K562 (cell line): ENCODE data around the gene RFX3. TPM values are rescaled to one million over a fixed set of nuclear protein-coding genes. Genes with fewer than 3 reads are reported as not detected.

ENCODE experiments used
- ATAC-seq: fragments of 200-7000 bp; cut with Tn5 transposase; 3 replicates; pipeline ENCODE4 v1.9.1; 2020; ENCODE audit warnings: moderate library complexity
- BruUV-seq: library from RNA; stranded (reverse); fragments of 400-500 nt; replicated peaks from 2 replicates; lab custom pipeline; 2021; lab: Mats Ljungman, UMichigan
- CTCF ChIA-PET: fragments of 300-600 bp; formaldehyde crosslinking; extraction: SDS; loops from one replicate; lab custom pipeline; 2021; ENCODE audit warnings: low intra/inter-chr PET ratio; lab: Yijun Ruan, JAX
- POLR2A ChIA-PET: fragments of 300-600, 350-650 bp; sonication (Branson Sonifier 250); formaldehyde crosslinking; extraction: SDS; loops from one replicate; lab custom pipeline; 2021; ENCODE audit warnings: antibody characterized with exemption, inconsistent platforms; lab: Yijun Ruan, JAX
- DNase-seq, 4 experiments: peaks; one replicate each; pipeline versions ENCODE4 v3.0.0 to v3.0.0-alpha.2; 2011 to 2018; ENCODE audit warnings: low spot score in 3 of 4, mixed read lengths in 3 of 4; ENCODE audit errors: extremely low read depth in 1 of 4
- FAIRE-seq: peaks from 2 replicates; lab custom pipeline; 2011; peaks lifted over from hg19 to GRCh38; lab: Jason Lieb, UNC
- H2AFZ ChIP-seq: 2 replicates; pipeline ENCODE4 v1.6.0; 2011; ENCODE audit warnings: low read depth, low read length, control low read depth, inconsistent platforms
- H3K27ac ChIP-seq: fragments of 200-600 bp; 3 replicates; pipeline ENCODE4 v1.8.0; 2011; ENCODE audit warnings: low read depth, mild to moderate bottlenecking, control low read depth, inconsistent platforms, low read length, moderate library complexity, mixed read lengths; ENCODE audit errors: extremely low read depth
- H3K27me3 ChIP-seq, 2 experiments: fragments of 300-600 bp in 1 of 2; 2 replicates in 1 of 2; 3 replicates in 1 of 2; pipeline versions ENCODE4 v1.6.0 to v1.8.0; 2011; ENCODE audit warnings: inconsistent platforms in 2 of 2, low read length in 2 of 2, mild to moderate bottlenecking in 1 of 2, mixed read lengths in 1 of 2, moderate library complexity in 1 of 2; ENCODE audit not compliant: control insufficient read depth in 2 of 2, insufficient read depth in 2 of 2
- H3K36me3 ChIP-seq: fragments of 300-600 bp; 3 replicates; pipeline ENCODE4 v1.8.0; 2011; ENCODE audit warnings: mild to moderate bottlenecking, low read length, inconsistent platforms; ENCODE audit not compliant: control insufficient read depth, insufficient read depth
- H3K4me1 ChIP-seq, 2 experiments: fragments of 200-600 bp in 1 of 2; replicated peaks in 1 of 2; 2 replicates in 1 of 2; 3 replicates in 1 of 2; pipeline versions ENCODE4 v1.5.1 to v1.8.0; 2011; ENCODE audit warnings: inconsistent platforms in 2 of 2, low read length in 2 of 2, mild to moderate bottlenecking in 1 of 2, mixed read lengths in 1 of 2, moderate library complexity in 1 of 2; ENCODE audit not compliant: control insufficient read depth in 2 of 2, insufficient read depth in 2 of 2
- H3K4me2 ChIP-seq: 2 replicates; pipeline ENCODE4 v1.6.1; 2011; ENCODE audit warnings: low read length, control low read depth, inconsistent platforms, mixed read lengths; ENCODE audit not compliant: insufficient read depth
- H3K4me3 ChIP-seq: fragments of 200-600 bp; sonication (generic), shearing (Covaris generic); 2 replicates; pipeline ENCODE4 v1.5.1; 2016; ENCODE audit warnings: control low read depth, inconsistent platforms
- H3K79me2 ChIP-seq: fragments of 200-600 bp; 3 replicates; pipeline ENCODE4 v1.8.0; 2011; ENCODE audit warnings: low read length, inconsistent platforms; ENCODE audit not compliant: control insufficient read depth, insufficient read depth
- H3K9ac ChIP-seq, 2 experiments: 2 replicates each; pipeline versions ENCODE4 v1.6.0 to v1.6.1; 2011; ENCODE audit warnings: low read depth in 2 of 2, low read length in 2 of 2, control low read depth in 1 of 2, inconsistent platforms in 1 of 2, mild to moderate bottlenecking in 1 of 2, mixed read lengths in 1 of 2; ENCODE audit not compliant: insufficient read depth in 1 of 2
- H3K9me1 ChIP-seq: one replicate; pipeline ENCODE4 v1.6.0; 2011; ENCODE audit warnings: inconsistent platforms, mild to moderate bottlenecking, low read length, moderate library complexity; ENCODE audit not compliant: control insufficient read depth, insufficient read depth
- H3K9me3 ChIP-seq: replicated peaks from 2 replicates; pipeline ENCODE4 v1.5.1; 2011; ENCODE audit warnings: low read depth, low read length, inconsistent platforms; ENCODE audit not compliant: control insufficient read depth, insufficient read depth
- H4K20me1 ChIP-seq: replicated peaks from 2 replicates; pipeline ENCODE4 v1.6.1; 2011; ENCODE audit warnings: low read length, inconsistent platforms, mixed read lengths; ENCODE audit not compliant: control insufficient read depth, insufficient read depth
- BHLHE40 ChIP-seq: IDR thresholded peaks from 2 replicates; pipeline ENCODE4 v1.6.1; 2011; ENCODE audit warnings: low read length, improper control_type of control experiment
- CBX1 ChIP-seq: sonication (generic); IDR thresholded peaks from 2 replicates; pipeline ENCODE4 v1.6.1; 2016; ENCODE audit warnings: antibody characterized with exemption, low read depth, mild to moderate bottlenecking
- CBX2 ChIP-seq: fragments of 200-600 bp; sonication (generic); IDR thresholded peaks from one replicate; pipeline ENCODE4 v1.6.1; 2012; ENCODE audit warnings: mild to moderate bottlenecking, low read length, inconsistent platforms; ENCODE audit not compliant: insufficient read depth, poor library complexity, severe bottlenecking
- CEBPB ChIP-seq: fragments of 450-650 bp; IDR thresholded peaks from 2 replicates; pipeline ENCODE4 v1.6.1; 2016; ENCODE audit warnings: missing genetic modification characterization, missing compliant biosample characterization
- E2F4 ChIP-seq: sonication (generic); formaldehyde crosslinking; IDR thresholded peaks from 2 replicates; pipeline ENCODE4 v1.8.0; 2022; ENCODE audit warnings: mild to moderate bottlenecking, low read depth, missing genetic modification reagents
- ETV6 ChIP-seq, 3 experiments: fragments of 150-350 bp in 1 of 3; sonication (generic) in 1 of 3; formaldehyde crosslinking in 1 of 3; IDR thresholded peaks; 2 replicates each; pipeline versions ENCODE4 v1.6.1 to v1.8.0; 2014 to 2022; ENCODE audit warnings: borderline replicate concordance in 2 of 3, low read depth in 2 of 3, antibody characterized with exemption in 1 of 3, low read length in 1 of 3, mild to moderate bottlenecking in 1 of 3, missing genetic modification reagents in 1 of 3
- GTF2A2 ChIP-seq: IDR thresholded peaks from 2 replicates; pipeline ENCODE4 v1.6.1; 2016; ENCODE audit warnings: mild to moderate bottlenecking, missing genetic modification characterization, missing compliant biosample characterization
- IRF9 ChIP-seq: fragments of 450-650 bp; IDR thresholded peaks from 2 replicates; pipeline ENCODE4 v1.6.1; 2016; ENCODE audit warnings: missing biosample characterization, missing genetic modification characterization
- MAFK ChIP-seq: IDR thresholded peaks from 2 replicates; pipeline ENCODE4 v1.6.1; 2011; ENCODE audit warnings: low read length, improper control_type of control experiment
- NFRKB ChIP-seq: fragments of 450-650 bp; IDR thresholded peaks from 2 replicates; pipeline ENCODE4 v1.6.1; 2016; ENCODE audit warnings: low read depth
- NR4A1 ChIP-seq, 2 experiments: fragments of 250-450 bp in 1 of 2; fragments of 450-650 bp in 1 of 2; sonication (Bioruptor Pico) in 1 of 2; IDR thresholded peaks; 2 replicates each; pipeline versions ENCODE4 v1.4.0 to v1.6.1; 2016 to 2020; ENCODE audit warnings: mild to moderate bottlenecking in 2 of 2, missing compliant biosample characterization in 1 of 2, missing genetic modification characterization in 1 of 2, moderate library complexity in 1 of 2
- POLR2H ChIP-seq: IDR thresholded peaks from 2 replicates; pipeline ENCODE4 v1.6.1; 2016; ENCODE audit warnings: missing genetic modification characterization, low read depth, mild to moderate bottlenecking, control low read depth, missing compliant biosample characterization, moderate library complexity
- PTRF ChIP-seq: fragments of 450-650 bp; IDR thresholded peaks from 2 replicates; pipeline ENCODE4 v1.6.1; 2016; ENCODE audit warnings: mild to moderate bottlenecking, missing genetic modification characterization, missing compliant biosample characterization
- RBM39 ChIP-seq: fragments of 200-400 bp; formaldehyde crosslinking; optimal IDR thresholded peaks from 2 replicates; pipeline ENCODE3; 2018; ENCODE audit warnings: low read depth, low read length
- SAP30 ChIP-seq: fragments of 200-600 bp; sonication (generic); IDR thresholded peaks from 2 replicates; pipeline ENCODE4 v1.6.1; 2012; ENCODE audit warnings: borderline replicate concordance, low read depth, mild to moderate bottlenecking, moderate library complexity, low read length, control low read depth, inconsistent platforms; ENCODE audit not compliant: insufficient read depth, poor library complexity, severe bottlenecking
- TCF3 ChIP-seq: sonication (generic); formaldehyde crosslinking; IDR thresholded peaks from 2 replicates; pipeline ENCODE4 v1.4.0; 2020; ENCODE audit warnings: mild to moderate bottlenecking, missing genetic modification reagents
- TRIM24 ChIP-seq, 2 experiments: fragments of 450-650 bp; IDR thresholded peaks; 2 replicates each; pipeline ENCODE4 v1.6.1; 2016
- U2AF2 ChIP-seq: fragments of 200-400 bp; formaldehyde crosslinking; optimal IDR thresholded peaks from 2 replicates; pipeline ENCODE3; 2017; ENCODE audit warnings: low read depth, mild to moderate bottlenecking, low read length
- WHSC1 ChIP-seq: IDR thresholded peaks from one replicate; pipeline ENCODE4 v1.6.1; 2012; ENCODE audit warnings: low read length, control low read depth, inconsistent platforms
- ZKSCAN3 ChIP-seq: fragments of 250-450 bp; sonication (Bioruptor Pico); IDR thresholded peaks from 2 replicates; pipeline ENCODE4 v1.4.0; 2020
- WGBS: fragments of 100-300 bp; shearing (Covaris generic); methylation state at CpG from one replicate; pipeline ENCODE4 v1.1.6; 2016; ENCODE audit warnings: low coverage, mixed read lengths; ENCODE audit not compliant: insufficient coverage; ENCODE audit errors: missing lambda C conversion rate; 5-methylcytosine and 5-hydroxymethylcytosine counted together
- in situ Hi-C: fragments of 300-500 bp; cut with MboI; formaldehyde crosslinking; loops from 4 replicates; pipeline ENCODE4 v1.15.0; 2018; ENCODE audit warnings: inconsistent platforms, mixed read lengths
- intact Hi-C: fragments of 100-400 bp; cut with micrococcal nuclease; formaldehyde crosslinking; loops from 2 replicates; pipeline ENCODE4 v1.14.2; 2022
- polyA plus RNA-seq, 8 experiments: library from polyadenylated mRNA; depleted of rRNA in 4 of 8; stranded (reverse) in 5 of 8; unstranded in 3 of 8; fragments of >200 nt; fragmentation: Nextera tagmentation in 2 of 8; fragmentation: Illumina TruSeq in 1 of 8; extraction: Ambion mirVana in 2 of 8; extraction: Trizol in 1 of 8; gene quantifications; 2 replicates each; pipeline versions ENCODE4 v1.2.1 to v1.2.3, GENCODE V29; 2011 to 2014; ENCODE audit warnings: inconsistent platforms in 1 of 8, missing spikeins in 1 of 8
- total RNA-seq, 7 experiments: library from RNA; depleted of rRNA in 6 of 7; stranded (reverse); fragments of >200 nt in 6 of 7; fragmentation: Illumina TruSeq in 2 of 7; extraction: Trizol in 2 of 7; gene quantifications; 2 replicates each; pipeline versions ENCODE4 v1.2.1 to v1.2.3, GENCODE V29; 2011 to 2021; ENCODE audit warnings: low replicate concordance in 1 of 7

Gene RFX3
- total and polyA plus RNA-seq, 9 of the 15 experiments (the other 6 are each of a cell fraction or from before 2014, with no cell fraction given), result 0.86 to 4.9 (median 2.0) TPM

- no peaks in the 10 kb centered on the region for H3K9me1 ChIP-seq
- BruUV-seq, result no TSS peak
- no peak overlapping the region for H3K4me3 ChIP-seq
- peaks cover 70% of the 10 kb centered on the region for H3K79me2 ChIP-seq
- intact Hi-C loops (no loop called here), in situ Hi-C loops (no loop called here)
- H2AFZ ChIP-seq, result no peak overlapping the region
- H4K20me1 ChIP-seq, result no peaks in the 10 kb centered on the region
- peak overlapping the region in 1 of 2 experiments; percentile 52; a peak in 3 of 4 replicates for H3K9ac ChIP-seq
- H3K27ac ChIP-seq, result no peak overlapping the region
- H3K9me3 ChIP-seq, result no peaks in the 10 kb centered on the region
- POLR2A ChIA-PET, result no interaction called here
- no peak for DNase-seq
- ATAC-seq, result no peak
- TF ChIP-seq WHSC1, result no peak
- no peak for TF ChIP-seq POLR2H (tag)
- TF ChIP-seq NFRKB, result no peak
- TF ChIP-seq SAP30, result no peak
- no peak for TF ChIP-seq RBM39
- no peak for TF ChIP-seq ZKSCAN3 (CRISPR knock-in tag)
- no peak for TF ChIP-seq E2F4 (CRISPR knock-in tag)
- TF ChIP-seq U2AF2, result no peak
- TF ChIP-seq GTF2A2 (tag), result no peak
- no peak for TF ChIP-seq ETV6 (IDR thresholded peaks at IDR 0.05; ENCODE audit: borderline replicate concordance in 1 of 2, low read depth in 2 of 2, low read length in 1 of 2)
- TF ChIP-seq ETV6 (CRISPR knock-in tag; IDR thresholded peaks at IDR 0.05; ENCODE audit: borderline replicate concordance), result no peak
- no peak for TF ChIP-seq CBX1
- TF ChIP-seq TCF3 (CRISPR knock-in tag), result no peak
- TF ChIP-seq IRF9 (tag), result no peak
- TF ChIP-seq CEBPB (tag), result no peak
- TF ChIP-seq CBX2, result no peak
- TF ChIP-seq BHLHE40, result no peak
- no peak for TF ChIP-seq NR4A1 (CRISPR knock-in tag; IDR thresholded peaks at IDR 0.05)
- TF ChIP-seq NR4A1 (tag; IDR thresholded peaks at IDR 0.05), result no peak
- no peak for TF ChIP-seq PTRF (tag)
- no peak for TF ChIP-seq MAFK
- TF ChIP-seq TRIM24 (IDR thresholded peaks at IDR 0.05), result no peak
- TF ChIP-seq, all 486 proteins: peak for 0
- Histone ChIP-seq H3K4me2 (no peak overlapping the region; the same call in 1 of the 2 replicates), H3K36me3 (no peaks in the 10 kb centered on the region), H3K27me3 (no peaks in the 10 kb centered on the region), H3K4me1 (peaks cover 4 to 7% of the 10 kb centered on the region in 2 experiments; a peak in 2 of 5 replicates)
- 67% methylated on average over 1 of the region's 1 CpG for WGBS
- FAIRE-seq, result no peak
- CTCF ChIA-PET, result no interaction called here
Observed at GRCh38 chr9:3521966-3522365, 3.8 kb downstream of the RFX3 start.
